Posterior vena cava (tissue), 2 donors: ENCODE data around the gene MCTP1. TPM values are rescaled to one million over a fixed set of nuclear protein-coding genes. Genes with fewer than 3 reads are reported as not detected.
"Not testable (repeated sequence)": the region's sequence is repeated elsewhere in the genome, so short reads cannot be mapped to it uniquely, and the experiment has no call there.

ENCODE experiments used
- DNase-seq: peaks from one replicate; pipeline ENCODE4 v3.0.0-alpha.2; 2020; ENCODE audit warnings: low spot score
- intact Hi-C, 2 donors: fragments of 100-400 bp; cut with DNase I; formaldehyde crosslinking; loops; one replicate each; pipeline versions ENCODE4 v1.14.1 to v1.14.2; 2022 to 2023
- total RNA-seq, 2 donors: library from RNA; stranded (reverse); fragmentation: NEBNext Ultra II Directional; extraction: Animal tissue kit (Norgen Biotek cat#: 25700); gene quantifications; one replicate each; pipeline ENCODE4 v1.2.1, GENCODE V29; 2021
- donor health status: DM: yes; HTN: yes; CAD: no.
- donor health status: DM: yes; HTN: yes; CAD: no.

Gene MCTP1
- total RNA-seq, 2 donors from 2014 or later, result 23.8 to 38.9 TPM

DNA sequence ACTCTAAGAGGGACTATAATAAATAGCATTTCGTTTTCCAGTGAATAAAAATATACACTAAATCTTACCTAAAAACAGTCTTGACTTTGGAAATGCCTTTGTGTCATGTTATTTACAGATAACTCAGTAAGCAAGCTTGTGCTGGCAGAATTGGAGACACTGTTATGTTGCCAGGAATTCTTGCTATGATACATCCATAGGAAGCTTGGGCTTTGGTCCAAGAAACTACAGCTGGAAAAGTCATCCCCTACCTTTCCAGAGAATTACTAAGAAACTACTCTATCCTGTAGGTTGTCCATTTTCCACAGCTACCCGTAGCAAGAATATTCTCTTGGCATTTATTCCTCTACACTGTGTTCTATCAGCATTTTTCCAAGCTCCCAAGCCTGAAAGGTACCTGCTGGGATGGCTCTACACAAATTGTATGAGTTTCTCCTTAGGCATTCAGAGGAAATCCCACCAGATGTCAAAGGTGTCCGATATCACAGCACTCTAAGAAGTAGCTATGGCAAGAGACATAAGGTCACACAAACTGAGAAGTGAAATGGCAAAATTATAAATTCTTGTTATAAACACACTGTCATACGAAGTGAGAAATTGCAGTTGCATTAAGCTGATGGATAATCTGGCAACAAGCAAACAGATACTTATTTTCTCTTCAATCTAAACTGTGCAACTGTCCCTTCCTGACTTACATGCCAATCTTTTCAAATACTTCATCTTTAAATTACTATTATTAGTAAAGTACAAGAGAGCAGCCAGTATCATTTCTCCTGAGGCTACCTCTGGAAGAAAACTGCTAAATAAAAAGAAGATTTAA lies 68.5 kb downstream of the MCTP1 start:
- DNase-seq, result no peak
- intact Hi-C loops, result no loop called here

DNA sequence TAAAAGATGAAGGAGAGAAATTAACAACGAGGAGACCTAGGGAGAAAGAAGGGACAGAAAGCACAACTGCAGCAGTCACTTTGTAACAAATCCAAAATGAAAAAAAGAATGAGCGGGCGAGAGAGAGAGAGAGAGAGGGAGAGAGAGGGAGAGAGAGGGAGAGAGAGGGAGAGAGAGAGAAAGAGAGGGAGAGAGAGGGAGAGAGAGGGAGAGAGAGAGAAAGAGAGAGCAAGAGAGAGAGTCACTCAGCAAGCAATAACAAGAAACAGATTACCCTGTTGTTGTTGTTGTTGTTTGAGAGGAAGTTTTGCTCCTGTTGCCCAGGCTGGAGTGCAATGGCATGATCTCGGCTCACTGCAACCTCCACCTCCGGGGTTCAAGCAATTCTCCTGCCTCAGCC lies 77.1 kb downstream of the MCTP1 start:
- intact Hi-C loops, result loop anchor here in 1 of 2 donors (2.0 kb wide), 1 partner anchor 51 kb away; no protein-coding TSS in a partner anchor
- DNase-seq, result not testable (repeated sequence)

DNA sequence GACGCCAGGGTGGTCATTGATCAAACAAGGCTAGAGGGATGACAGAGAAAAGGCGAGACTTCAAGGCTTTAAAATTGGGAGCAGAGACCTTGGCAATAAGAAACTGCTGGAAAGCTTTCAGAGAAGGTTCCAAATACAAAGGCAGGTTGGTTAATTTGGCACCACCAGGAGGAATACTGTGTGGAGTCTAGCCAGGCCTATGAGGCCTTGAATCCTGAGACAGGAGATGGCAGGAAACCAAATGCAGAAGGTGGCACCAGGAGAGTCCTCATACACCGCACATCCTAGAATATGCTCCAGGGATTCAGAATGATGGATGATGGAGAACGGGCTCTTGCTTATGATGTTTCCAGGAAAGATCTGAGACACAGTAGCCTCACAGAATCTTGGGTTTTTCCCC lies 90.0 kb downstream of the MCTP1 start:
- intact Hi-C loops, result no loop called here
- no peak for DNase-seq

DNA sequence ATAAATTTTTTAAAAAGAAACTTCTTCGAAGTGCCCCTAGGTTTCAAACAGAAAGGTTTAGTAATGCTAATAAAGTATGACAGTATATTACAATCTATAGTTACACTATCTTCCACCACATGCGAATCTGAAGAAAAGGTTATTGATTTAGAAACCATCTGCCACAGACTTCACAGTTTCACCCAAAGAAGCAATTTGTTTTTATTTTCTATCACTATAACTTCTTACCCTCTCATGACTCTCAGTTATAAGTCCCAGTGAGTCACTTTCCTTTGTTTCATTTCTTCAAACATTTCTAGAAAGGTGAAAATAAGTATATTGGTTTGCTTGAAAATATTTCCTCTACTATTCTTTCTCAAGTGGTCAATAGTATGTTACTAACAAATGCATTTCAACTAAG lies 93.6 kb downstream of the MCTP1 start:
- no peak for DNase-seq
- intact Hi-C loops, result no loop called here

GRCh38 chr5:95184924-95185323 lies 100.0 kb downstream of the MCTP1 start:
- intact Hi-C loops, result no loop called here
- no peak for DNase-seq

GRCh38 chr5:95181644-95182043 lies 103.2 kb downstream of the MCTP1 start:
- no peak for DNase-seq
- intact Hi-C loops, result no loop called here

DNA sequence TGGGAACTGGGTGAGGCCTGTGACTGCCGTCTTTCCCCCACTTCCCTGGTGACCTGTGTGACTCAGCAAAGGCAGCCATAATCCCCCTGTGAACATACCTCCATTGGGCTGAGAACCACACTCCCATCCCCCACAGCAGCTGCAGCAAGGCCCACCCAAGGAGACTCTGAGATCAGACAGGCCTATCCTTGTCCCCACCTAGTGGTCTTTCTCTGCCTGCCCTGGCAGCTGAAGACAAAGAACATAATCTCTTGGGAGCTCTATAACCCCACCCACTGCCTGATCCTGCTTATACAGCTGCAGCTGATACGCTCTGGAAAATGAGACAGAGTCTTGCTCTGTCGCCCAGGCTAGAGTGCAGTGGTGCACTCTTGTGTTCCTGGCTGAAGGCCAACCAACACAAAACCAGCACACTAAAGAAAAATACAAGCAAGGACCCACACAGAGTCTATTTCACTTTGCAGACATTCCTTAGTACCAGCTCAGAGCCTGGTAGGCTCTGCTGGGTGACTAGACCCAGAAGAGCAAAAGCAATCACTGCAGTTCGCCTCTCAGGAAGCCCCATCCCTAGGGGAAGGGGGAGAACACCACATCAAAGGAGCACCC lies 106.7 kb downstream of the MCTP1 start:
- intact Hi-C loops, result no loop called here
- DNase-seq, result no peak

DNA sequence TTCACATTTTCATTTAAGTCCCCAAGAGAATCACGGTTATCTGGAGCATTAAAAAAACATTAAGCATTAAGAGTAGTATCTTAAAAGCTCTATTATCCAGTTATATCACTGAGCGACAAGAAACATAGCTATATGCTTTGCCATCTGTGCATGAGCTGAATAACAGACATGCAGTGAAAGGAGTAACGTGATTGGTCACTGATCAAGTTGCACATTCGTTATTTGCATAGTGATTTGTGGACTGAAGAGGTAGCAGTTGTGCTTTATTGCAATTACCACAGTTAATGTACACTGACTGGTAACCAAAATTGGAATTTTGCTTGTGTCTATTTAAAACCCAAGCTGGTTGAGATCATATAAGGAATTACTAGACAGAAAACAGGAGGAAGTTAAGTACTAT lies 107.4 kb downstream of the MCTP1 start:
- intact Hi-C loops, result no loop called here

GRCh38 chr5:95175106-95175505 lies 109.8 kb downstream of the MCTP1 start:
- no peak for DNase-seq
- intact Hi-C loops, result no loop called here

More for the DNA sequence above, 107.4 kb downstream of the MCTP1 start:
- no peak for DNase-seq

- DNase-seq, result no peak
- intact Hi-C loops, result no loop called here
These were observed 112.2 kb downstream of the MCTP1 start for GRCh38 chr5:95172659-95173058.

GRCh38 chr5:95164861-95165260 lies 120.0 kb downstream of the MCTP1 start:
- no peak for DNase-seq
- intact Hi-C loops, result no loop called here

DNA sequence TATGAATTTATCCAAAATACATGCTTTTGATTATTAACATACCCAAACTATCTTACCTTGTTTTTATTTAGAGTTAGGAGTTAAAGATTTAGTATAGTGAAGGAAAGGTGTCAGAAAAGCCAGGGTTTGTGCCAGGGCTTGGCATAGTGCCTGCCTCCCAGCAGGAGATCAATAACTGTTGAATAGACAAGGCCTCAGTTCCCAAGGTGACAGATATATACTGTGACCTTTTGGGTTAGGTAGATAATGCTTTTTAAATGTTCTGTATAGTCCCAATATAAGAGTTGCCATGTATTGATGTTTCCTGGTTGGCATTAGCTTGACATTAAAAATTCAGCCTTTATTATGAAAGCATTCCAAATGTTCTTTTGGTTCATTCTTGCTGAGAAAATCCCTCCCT lies 121.8 kb downstream of the MCTP1 start:
- intact Hi-C loops, result no loop called here
- no peak for DNase-seq

- intact Hi-C loops, result no loop called here
- no peak for DNase-seq
These were observed 122.5 kb downstream of the MCTP1 start for GRCh38 chr5:95162231-95162992.

GRCh38 chr5:95159603-95160002 lies 125.3 kb downstream of the MCTP1 start:
- DNase-seq, result no peak
- intact Hi-C loops, result no loop called here

DNA sequence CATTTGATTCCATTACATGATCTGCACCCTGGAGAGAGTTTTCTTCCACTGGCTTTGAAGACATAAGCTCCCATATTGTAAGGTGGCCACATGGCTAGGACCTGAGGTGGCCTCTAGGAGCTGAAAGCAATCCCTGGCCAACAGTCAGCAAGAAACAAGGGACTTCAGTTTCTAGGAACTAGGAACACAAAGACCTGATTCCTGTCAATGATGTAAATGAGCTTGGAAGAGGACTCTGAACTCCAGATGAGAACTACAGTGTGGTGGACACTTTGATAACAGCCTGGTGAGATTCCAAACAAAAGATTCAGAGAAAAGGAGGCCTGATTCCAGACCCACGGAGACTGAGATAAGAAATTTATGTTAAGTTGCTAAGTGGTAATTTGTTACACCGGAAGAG lies 129.0 kb downstream of the MCTP1 start:
- DNase-seq, result no peak
- intact Hi-C loops, result no loop called here

GRCh38 chr5:95153511-95153910 lies 131.4 kb downstream of the MCTP1 start:
- intact Hi-C loops, result no loop called here
- DNase-seq, result no peak

DNA sequence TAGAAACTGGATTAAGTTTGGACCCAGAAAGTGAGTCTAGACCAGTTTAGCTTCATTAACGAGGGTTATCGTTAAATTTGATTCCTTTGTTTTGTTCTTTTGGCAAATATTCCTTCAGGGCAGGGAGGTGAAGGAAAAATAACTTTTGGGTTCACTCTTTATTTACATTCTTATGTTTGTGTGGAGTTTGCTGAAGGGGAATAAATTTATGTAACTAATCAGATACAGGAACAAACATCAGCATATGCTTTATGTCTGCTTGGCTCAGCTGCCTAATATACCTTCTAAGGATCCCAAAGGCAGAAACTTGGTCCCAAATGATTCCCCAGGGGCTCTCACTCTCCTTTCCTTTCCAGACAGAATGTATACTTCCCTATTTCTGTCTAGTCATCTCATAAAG lies 132.4 kb downstream of the MCTP1 start:
- DNase-seq, result no peak
- intact Hi-C loops, result no loop called here

- no peak for DNase-seq
- intact Hi-C loops, result no loop called here
These were observed 132.8 kb downstream of the MCTP1 start for GRCh38 chr5:95152131-95152530.

DNA sequence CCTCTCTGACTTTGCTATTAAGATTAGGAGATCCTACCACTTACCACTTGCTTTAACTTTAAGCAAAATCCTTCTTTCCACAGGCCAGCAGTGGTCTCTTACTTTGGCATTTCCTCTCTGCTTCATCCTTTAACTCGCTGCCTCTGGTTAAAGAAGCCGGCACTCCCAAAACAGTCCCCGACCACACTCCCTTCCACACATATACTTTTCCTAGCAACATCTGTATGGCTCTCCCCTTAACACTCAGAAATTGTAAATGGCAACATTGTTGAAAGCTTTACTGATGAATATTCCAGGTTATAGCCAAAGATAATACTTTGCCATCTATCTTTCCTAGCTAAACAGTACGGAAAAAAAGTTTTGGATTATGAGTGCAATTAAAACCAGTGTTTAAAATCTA lies 133.2 kb downstream of the MCTP1 start:
- intact Hi-C loops, result no loop called here
- DNase-seq, result no peak

DNA sequence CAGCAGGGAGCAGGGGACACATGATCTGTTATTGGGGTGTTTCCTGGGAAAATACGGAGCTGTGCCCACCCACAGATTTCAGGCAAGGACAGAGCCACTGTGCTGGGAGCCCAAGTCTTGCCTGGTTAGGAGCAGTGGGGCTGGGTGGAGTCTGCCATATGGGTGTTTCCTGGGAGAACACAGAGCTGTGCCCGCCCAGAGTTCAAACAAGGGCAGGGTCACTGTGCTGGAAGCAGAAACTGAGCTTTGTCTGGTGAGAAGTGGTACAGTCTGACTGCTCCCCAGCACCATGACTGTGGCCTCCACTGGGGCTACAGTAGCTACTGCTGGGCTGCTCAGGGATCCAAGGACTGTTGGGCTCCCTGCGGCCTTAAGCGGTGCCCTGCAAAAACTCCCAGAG lies 135.5 kb downstream of the MCTP1 start:
- intact Hi-C loops, result no loop called here
- DNase-seq, result no peak
